H9 (cell line): Measurements from ENCODE around the gene IL1RL1. TPM values are rescaled to one million over a fixed set of nuclear protein-coding genes. Genes with fewer than 3 reads are reported as not detected.

Experiments
- DNase-seq: peaks from one replicate; pipeline ENCODE4 v3.0.0-alpha.2; 2017
- H2AFZ ChIP-seq: one replicate; pipeline ENCODE4 v1.6.1; 2013; ENCODE audit warnings: mild to moderate bottlenecking, low read length, control low read depth, moderate library complexity
- H2AK5ac ChIP-seq: 2 replicates; pipeline ENCODE4 v1.6.1; 2013; ENCODE audit warnings: low read length, control low read depth, mixed read lengths; ENCODE audit not compliant: insufficient read length
- H2BK120ac ChIP-seq: one replicate; pipeline ENCODE4 v1.6.1; 2013; ENCODE audit warnings: low read depth, mild to moderate bottlenecking, low read length, control low read depth, inconsistent platforms; ENCODE audit not compliant: poor library complexity, severe bottlenecking
- H2BK12ac ChIP-seq: 2 replicates; pipeline ENCODE4 v1.6.1; 2013; ENCODE audit warnings: low read length, control low read depth, mixed read lengths, low read depth; ENCODE audit not compliant: insufficient read length
- H2BK15ac ChIP-seq: 2 replicates; pipeline ENCODE4 v1.6.1; 2013; ENCODE audit warnings: low read depth, low read length, control low read depth
- H2BK20ac ChIP-seq: one replicate; pipeline ENCODE4 v1.6.1; 2013; ENCODE audit warnings: low read depth, mild to moderate bottlenecking, low read length, control low read depth, inconsistent platforms; ENCODE audit not compliant: poor library complexity, severe bottlenecking
- H2BK5ac ChIP-seq: 2 replicates; pipeline ENCODE4 v1.6.1; 2013; ENCODE audit warnings: low read length, control low read depth, mixed read lengths; ENCODE audit not compliant: insufficient read length
- H3K14ac ChIP-seq: 2 replicates; pipeline ENCODE4 v1.6.1; 2013; ENCODE audit warnings: low read length, control low read depth; ENCODE audit not compliant: insufficient read depth
- H3K18ac ChIP-seq: 2 replicates; pipeline ENCODE4 v1.6.1; 2013; ENCODE audit warnings: low read depth, mild to moderate bottlenecking, mixed read lengths, low read length, control low read depth; ENCODE audit not compliant: insufficient read length
- H3K23ac ChIP-seq: 2 replicates; pipeline ENCODE4 v1.6.1; 2013; ENCODE audit warnings: low read length, control low read depth, mixed read lengths, low read depth; ENCODE audit not compliant: insufficient read length
- H3K23me2 ChIP-seq: 2 replicates; pipeline ENCODE4 v1.6.1; 2013; ENCODE audit warnings: low read depth, mild to moderate bottlenecking, mixed read lengths, low read length, control low read depth; ENCODE audit not compliant: insufficient read length, poor library complexity, severe bottlenecking
- H3K27ac ChIP-seq: 2 replicates; pipeline ENCODE4 v1.5.1; 2013; ENCODE audit warnings: low read length, control low read depth, mixed read lengths, low read depth; ENCODE audit not compliant: insufficient read length
- H3K27me3 ChIP-seq: 2 replicates; pipeline ENCODE4 v1.6.1; 2013; ENCODE audit warnings: low read length, control low read depth, inconsistent platforms; ENCODE audit not compliant: insufficient read depth
- H3K4ac ChIP-seq: 2 replicates; pipeline ENCODE4 v1.6.1; 2013; ENCODE audit warnings: low read depth, mild to moderate bottlenecking, control low read depth, inconsistent platforms, low read length, moderate library complexity
- H3K4me1 ChIP-seq: 2 replicates; pipeline ENCODE4 v1.6.1; 2013; ENCODE audit warnings: low read length, control low read depth, inconsistent platforms; ENCODE audit not compliant: insufficient read depth
- H3K4me2 ChIP-seq: 2 replicates; pipeline ENCODE4 v1.6.1; 2013; ENCODE audit warnings: low read length, control low read depth, mixed read lengths; ENCODE audit not compliant: insufficient read length, insufficient read depth
- H3K56ac ChIP-seq: 2 replicates; pipeline ENCODE4 v1.6.1; 2013; ENCODE audit warnings: low read depth, mild to moderate bottlenecking, mixed read lengths, low read length, control low read depth; ENCODE audit not compliant: insufficient read length
- H3K79me1 ChIP-seq: 2 replicates; pipeline ENCODE4 v1.6.1; 2013; ENCODE audit warnings: low read depth, mild to moderate bottlenecking, moderate library complexity, low read length, control low read depth, inconsistent platforms; ENCODE audit not compliant: insufficient read depth, poor library complexity, severe bottlenecking
- H3K79me2 ChIP-seq: 2 replicates; pipeline ENCODE4 v1.6.1; 2013; ENCODE audit warnings: low read length, control low read depth, inconsistent platforms; ENCODE audit not compliant: insufficient read depth
- H3K9ac ChIP-seq: 2 replicates; pipeline ENCODE4 v1.6.1; 2013; ENCODE audit warnings: low read length, control low read depth, mixed read lengths; ENCODE audit not compliant: insufficient read length; ENCODE audit errors: extremely low read depth
- H3K9me3 ChIP-seq: one replicate; pipeline ENCODE4 v1.6.1; 2013; ENCODE audit warnings: low read depth, low read length, inconsistent platforms; ENCODE audit not compliant: control insufficient read depth
- H3T11ph ChIP-seq: one replicate; pipeline ENCODE4 v1.6.1; 2013; ENCODE audit warnings: mild to moderate bottlenecking, low read length, control low read depth, inconsistent platforms
- H4K20me1 ChIP-seq: one replicate; pipeline ENCODE4 v1.6.1; 2013; ENCODE audit not compliant: control insufficient read depth, insufficient read length, insufficient read depth
- H4K5ac ChIP-seq: 2 replicates; pipeline ENCODE4 v1.6.1; 2013; ENCODE audit warnings: low read depth, mild to moderate bottlenecking, mixed read lengths, low read length, control low read depth; ENCODE audit not compliant: insufficient read length
- H4K8ac ChIP-seq: replicated peaks from 2 replicates; pipeline ENCODE4 v1.6.1; 2013; ENCODE audit warnings: low read length, control low read depth, mixed read lengths, low read depth; ENCODE audit not compliant: insufficient read length
- H4K91ac ChIP-seq: 2 replicates; pipeline ENCODE4 v1.6.1; 2013; ENCODE audit warnings: low read depth, mild to moderate bottlenecking, moderate library complexity, mixed read lengths, low read length, control low read depth; ENCODE audit not compliant: insufficient read length
- H3K27ac Mint-ChIP-seq, 3 experiments: 2 replicates in 2 of 3; 3 replicates in 1 of 3; pipeline ENCODE4 v1.8.0; 2020 to 2021; ENCODE audit warnings: mixed read lengths in 3 of 3, mild to moderate bottlenecking in 1 of 3, moderate library complexity in 1 of 3
- H3K27me3 Mint-ChIP-seq: 2 replicates; pipeline ENCODE4 v1.8.0; 2021; ENCODE audit warnings: low read depth, mild to moderate bottlenecking, moderate library complexity, mixed read lengths
- H3K36me3 Mint-ChIP-seq, 3 experiments: 2 replicates in 2 of 3; 3 replicates in 1 of 3; pipeline ENCODE4 v1.8.0; 2020 to 2021; ENCODE audit warnings: low read depth in 3 of 3, mixed read lengths in 3 of 3; ENCODE audit not compliant: insufficient read depth in 1 of 3
- H3K4me1 Mint-ChIP-seq, 2 experiments: 2 replicates each; pipeline ENCODE4 v1.8.0; 2020; ENCODE audit warnings: mixed read lengths in 2 of 2
- H3K4me3 Mint-ChIP-seq, 2 experiments: 2 replicates in 1 of 2; 3 replicates in 1 of 2; pipeline ENCODE4 v1.8.0; 2020 to 2021; ENCODE audit warnings: mild to moderate bottlenecking in 2 of 2, mixed read lengths in 2 of 2, moderate library complexity in 1 of 2
- H3K9me3 Mint-ChIP-seq, 2 experiments: 2 replicates in 1 of 2; 3 replicates in 1 of 2; pipeline ENCODE4 v1.8.0; 2020; ENCODE audit warnings: mild to moderate bottlenecking in 2 of 2, mixed read lengths in 2 of 2, moderate library complexity in 1 of 2
- CTCF ChIP-seq: fragments of 200-600 bp; sonication (generic); conservative IDR thresholded peaks from 3 replicates; pipeline ENCODE4 v1.8.0; 2021; ENCODE audit warnings: antibody characterized with exemption, mild to moderate bottlenecking
- WGBS: extraction: QIAGEN DNeasy Blood & Tissue Kit; methylation state at CpG from one replicate; pipeline ENCODE4 v1.1.7; 2013; ENCODE audit warnings: missing lambda C conversion rate, low lambda C conversion rate, mixed read lengths; ENCODE audit not compliant: insufficient read length; ENCODE audit errors: extremely low coverage; 5-methylcytosine and 5-hydroxymethylcytosine counted together
- total RNA-seq: library from RNA; stranded (reverse); gene quantifications from 2 replicates; pipeline ENCODE4 v1.2.1, GENCODE V29; 2021

The IL1RL1 gene
- total RNA-seq, 1 experiment from 2014 or later = not detected

- Histone ChIP-seq H2BK20ac (no peak overlapping the region), H3K14ac (no peak overlapping the region), H2AFZ (no peak overlapping the region), H3K4ac (no peak overlapping the region), H3K23ac (no peak overlapping the region), H3K23me2 (no peaks in the 10 kb centered on the region), H4K8ac (no peak overlapping the region), H3T11ph (no peak overlapping the region), H2BK5ac (no peak overlapping the region), H3K27ac (no peak overlapping the region), H4K20me1 (no peaks in the 10 kb centered on the region), H3K4me1 (no peaks in the 10 kb centered on the region), H2BK120ac (no peak overlapping the region), H4K91ac (no peak overlapping the region), H3K9ac (no peak overlapping the region), H3K56ac (no peak overlapping the region), H4K5ac (no peak overlapping the region), H3K4me2 (no peak overlapping the region), H3K79me2 (no peaks in the 10 kb centered on the region), H3K79me1 (no peaks in the 10 kb centered on the region), H3K27me3 (no peaks in the 10 kb centered on the region), H2BK15ac (no peak overlapping the region), H2AK5ac (no peak overlapping the region), H3K9me3 (peaks cover 16% of the 10 kb centered on the region), H3K18ac (no peak overlapping the region), H2BK12ac (no peak overlapping the region)
- Mint-ChIP-seq H3K4me3 (no peak overlapping the region), H3K9me3 (peaks cover 28 to 32% of the 10 kb centered on the region in 2 experiments), H3K36me3 (peaks cover 5 to 24% (median 19%) of the 10 kb centered on the region in 3 experiments), H3K4me1 (no peaks in the 10 kb centered on the region), H3K27me3 (peaks cover 2% of the 10 kb centered on the region), H3K27ac (no peak overlapping the region)
- no peak for DNase-seq
- no CpG with 5 or more reads among the region's 6 CpGs for WGBS
- TF ChIP-seq CTCF = no peak
Observed at GRCh38 chr2:102367331-102367971, 56.1 kb downstream of the IL1RL1 start.
